GM18873 (cell line): ENCODE results near the gene BRINP1.

Experiments used
- ATAC-seq: cut with Tn5 transposase; IDR thresholded peaks from one replicate; pipeline ENCODE4 v1.9.1; 2021; ENCODE audit warnings: mild to moderate bottlenecking, moderate library complexity, moderate number of reproducible peaks; ENCODE audit not compliant: unreplicated experiment, low FRiP score

The BRINP1 gene

GRCh38 chr9:119343059-119343990 is 25.9 kb downstream of the BRINP1 start:
- no peak for ATAC-seq

GRCh38 chr9:119339056-119339455 is 30.2 kb downstream of the BRINP1 start:
- ATAC-seq = no peak

GRCh38 chr9:119337573-119337972 is 31.7 kb downstream of the BRINP1 start:
- no peak for ATAC-seq

- ATAC-seq = no peak
Observed at GRCh38 chr9:119334745-119335144, 34.5 kb downstream of the BRINP1 start.

GRCh38 chr9:119333507-119334229 is 35.6 kb downstream of the BRINP1 start:
- no peak for ATAC-seq

GRCh38 chr9:119332522-119332921 is 36.7 kb downstream of the BRINP1 start:
- no peak for ATAC-seq

- no peak for ATAC-seq
Observed at GRCh38 chr9:119322184-119322583, 47.1 kb downstream of the BRINP1 start.

- ATAC-seq = no peak
Observed at GRCh38 chr9:119318371-119318770, 50.9 kb downstream of the BRINP1 start.

GRCh38 chr9:119313846-119314245 is 55.4 kb downstream of the BRINP1 start:
- ATAC-seq = no peak

- no peak for ATAC-seq
Observed at GRCh38 chr9:119310741-119311140, 58.5 kb downstream of the BRINP1 start.

- ATAC-seq = no peak
Observed at GRCh38 chr9:119307471-119307870, 61.8 kb downstream of the BRINP1 start.

GRCh38 chr9:119304555-119304954 is 64.7 kb downstream of the BRINP1 start:
- no peak for ATAC-seq

GRCh38 chr9:119302988-119303698 is 66.1 kb downstream of the BRINP1 start:
- no peak for ATAC-seq

- no peak for ATAC-seq
Observed at GRCh38 chr9:119298076-119298853, 71.0 kb downstream of the BRINP1 start.

- ATAC-seq = no peak
Observed at GRCh38 chr9:119291554-119291953, 77.7 kb downstream of the BRINP1 start.

GRCh38 chr9:119289740-119290433 is 79.3 kb downstream of the BRINP1 start:
- peak; percentile 66 for ATAC-seq

- ATAC-seq = no peak
Observed at GRCh38 chr9:119284587-119285337, 84.5 kb downstream of the BRINP1 start.

- no peak for ATAC-seq
Observed at GRCh38 chr9:119284118-119284517, 85.1 kb downstream of the BRINP1 start.
